ENCODE results near the gene MATR3. TPM values are rescaled to one million over a fixed set of nuclear protein-coding genes. Genes with fewer than 3 reads are reported as not detected.

Gene MATR3
- total and polyA plus RNA-seq, 2 of the 4 experiments (the other 2 are of a cell fraction), result 81.4 to 367 TPM

- no peak overlapping the region for H4K8ac ChIP-seq (ENCODE audit: low read depth in 2 of 2, low read length in 2 of 2)
- H2BK20ac ChIP-seq (ENCODE audit: low read depth, low read length), result no peak overlapping the region
- H3K18ac ChIP-seq (ENCODE audit: low read depth, low read length), result no peak overlapping the region
- ChIA-PET POLR2A (ENCODE audit: unreplicated experiment) (no interaction called here), CTCF (interaction anchor here (1.1 kb wide), 1 partner anchor 1009 kb away, joined by 3 read pairs; the partner anchor contains the start of gene KDM3B)
- H3K9ac ChIP-seq (ENCODE audit: low read depth, low read length), result no peak overlapping the region
- no peak overlapping the region for H2AFZ ChIP-seq (replicated peaks; ENCODE audit: low read length, poor library complexity)
- no peak overlapping the region for H3K23ac ChIP-seq (ENCODE audit: low read depth, low read length)
- no peaks in the 10 kb centered on the region for H3K27me3 ChIP-seq (ENCODE audit: control insufficient read depth, insufficient read depth, low read length)
- no peak overlapping the region for H2BK120ac ChIP-seq (ENCODE audit: low read depth, low read length)
- H2BK5ac ChIP-seq (ENCODE audit: low read depth, low read length, poor library complexity, severe bottlenecking), result no peak overlapping the region
- no peak overlapping the region for H3K14ac ChIP-seq (replicated peaks; ENCODE audit: low read depth, low read length)
- H2BK15ac ChIP-seq (ENCODE audit: low read depth, low read length), result no peak overlapping the region
- ATAC-seq (ENCODE audit: low read depth) (no peak), DNase-seq (no peak)
- H3K56ac ChIP-seq (ENCODE audit: extremely low read depth, insufficient read depth, low read length), result no peak overlapping the region
- H3K4me1 ChIP-seq (ENCODE audit: control insufficient read depth, insufficient read depth, low read length), result peaks cover 2% of the 10 kb centered on the region; the same call in 1 of the 2 replicates
- H2AK5ac ChIP-seq (ENCODE audit: low read depth, low read length), result no peak overlapping the region
- peaks cover 19 to 81% of the 10 kb centered on the region in 2 experiments for H3K79me1 ChIP-seq (ENCODE audit: low read depth in 1 of 2, low read length in 2 of 2)
- dilution Hi-C loops (cut with HindIII; ENCODE audit: low sequenced_read_pairs, unreplicated experiment) (no loop called here), in situ Hi-C loops (cut with MboI; ENCODE audit: low sequenced_read_pairs) (no loop called here), intact Hi-C loops (cut with micrococcal nuclease) (no loop called here)
- no peak overlapping the region for H3K4ac ChIP-seq (ENCODE audit: low read depth, low read length)
- TF ChIP-seq ELK1 (IDR thresholded peaks at IDR 0.05; ENCODE audit: borderline replicate concordance, low read depth, low read length), result no peak
- TF ChIP-seq BHLHE40 (IDR thresholded peaks at IDR 0.05; ENCODE audit: low read depth, low read length), result no peak
- no peak for TF ChIP-seq SMC3 (IDR thresholded peaks at IDR 0.05; ENCODE audit: low read depth, low read length)
- no peak for TF ChIP-seq CEBPB (IDR thresholded peaks at IDR 0.05; ENCODE audit: low read depth, low read length)
- no peak for TF ChIP-seq FOS (IDR thresholded peaks at IDR 0.05; ENCODE audit: low read depth, low read length)
- no peak for TF ChIP-seq MXI1 (IDR thresholded peaks at IDR 0.05; ENCODE audit: borderline replicate concordance, low read depth, low read length)
- no peak for TF ChIP-seq CTCF (conservative IDR thresholded peaks at IDR 0.05; ENCODE audit: low read depth, low read length)
- no peak for TF ChIP-seq CHD1 (IDR thresholded peaks at IDR 0.05; ENCODE audit: low read depth, low read length)
- TF ChIP-seq MAFK (IDR thresholded peaks at IDR 0.05; ENCODE audit: low read depth, low read length), result no peak
- no peak for TF ChIP-seq USF2 (IDR thresholded peaks at IDR 0.05; ENCODE audit: low read depth, low read length)
- TF ChIP-seq POLR2A (IDR thresholded peaks at IDR 0.05; ENCODE audit: low read depth, low read length), result no peak
- TF ChIP-seq RFX5 (IDR thresholded peaks at IDR 0.05; ENCODE audit: low read depth, low read length), result no peak
- TF ChIP-seq NFE2L2 (IDR thresholded peaks at IDR 0.05; ENCODE audit: low read depth, low read length), result no peak
- no peak for TF ChIP-seq MAZ (IDR thresholded peaks at IDR 0.05; ENCODE audit: borderline replicate concordance, low read depth, low read length)
- no peak for TF ChIP-seq RAD21 (IDR thresholded peaks at IDR 0.05; ENCODE audit: low read length)
- peaks cover 26% of the 10 kb centered on the region for H3K36me3 ChIP-seq (ENCODE audit: control insufficient read depth, insufficient read depth, low read length)
- no peaks in the 10 kb centered on the region for H3K9me3 ChIP-seq (ENCODE audit: control insufficient read depth, insufficient read depth, low read length)
- peaks cover 5% of the 10 kb centered on the region for H3K9me1 ChIP-seq (ENCODE audit: insufficient read depth, low read length)
- H3K27ac ChIP-seq (ENCODE audit: insufficient read depth, low read length), result no peak overlapping the region
- H3K4me3 ChIP-seq (ENCODE audit: insufficient read depth, low read depth, low read length), result no peak overlapping the region
- no peak overlapping the region for H4K5ac ChIP-seq (ENCODE audit: low read depth, low read length)
- H2AK9ac ChIP-seq (replicated peaks; ENCODE audit: low read depth, low read length, poor library complexity), result no peak overlapping the region
- no peak overlapping the region for H4K91ac ChIP-seq (ENCODE audit: insufficient read depth, low read depth, low read length)
- 97% methylated on average over 4 of the region's 6 CpGs; no CpG with 5 or more reads in 1 of the 2 experiments for WGBS, 2 experiments (ENCODE audit: extremely low coverage in 2 of 2, insufficient read length in 1 of 2)
- H3K4me2 ChIP-seq (ENCODE audit: low read depth, low read length), result no peak overlapping the region
- BruUV-seq (replicated peaks), result no TSS peak
- H4K20me1 ChIP-seq (ENCODE audit: insufficient read depth, low read length), result peaks cover 62% of the 10 kb centered on the region
Observed at GRCh38 chr5:139361835-139362429, 68.4 kb downstream of the MATR3 start.

Data from IMR-90 (cell line).